CD4-positive, alpha-beta T cell treated with Interleukin-4 for 1 hour (primary cell): ENCODE data around the gene KRTAP4-11.
"Not testable (repeated sequence)": the region's sequence is repeated elsewhere in the genome, so short reads cannot be mapped to it uniquely, and the experiment has no call there.

Source experiments
- DNase-seq, 2 donors: peaks; one replicate each; pipeline ENCODE4 v3.0.0-alpha.2; 2020 to 2022

Gene KRTAP4-11

DNA sequence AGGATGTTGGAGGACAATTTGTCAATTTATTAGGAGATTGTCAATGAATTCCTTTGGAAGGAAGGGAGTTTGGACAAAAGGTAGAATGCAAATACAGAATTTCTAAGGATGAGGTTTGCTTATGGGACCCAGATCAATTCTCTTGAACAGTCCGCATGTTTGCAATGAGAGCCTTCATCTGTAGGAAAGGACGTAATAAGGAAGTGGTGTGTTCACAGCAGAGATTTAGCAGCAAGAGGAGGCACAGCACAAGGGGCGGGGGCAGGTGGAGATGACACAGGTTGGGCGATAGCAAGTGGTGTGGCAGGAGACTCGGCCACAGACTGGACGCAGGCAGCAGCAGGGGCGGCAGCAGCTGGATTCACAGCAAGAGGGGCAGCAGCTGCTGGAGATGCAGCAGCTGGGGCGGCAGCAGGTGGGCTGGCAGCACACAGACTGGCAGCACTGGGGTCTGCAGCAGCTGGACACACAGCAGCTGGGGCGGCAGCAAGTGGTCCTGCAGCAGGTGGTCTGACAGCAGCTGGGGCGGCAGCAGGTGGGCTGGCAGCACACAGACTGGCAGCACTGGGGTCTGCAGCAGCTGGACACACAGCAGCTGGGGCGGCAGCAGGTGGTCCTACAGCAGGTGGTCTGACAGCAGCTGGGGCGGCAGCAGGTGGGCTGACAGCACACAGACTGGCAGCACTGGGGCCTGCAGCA is 5.3 kb upstream of the KRTAP4-11 start:
- DNase-seq, result peak in 1 of 2 donors; percentile 4

DNA sequence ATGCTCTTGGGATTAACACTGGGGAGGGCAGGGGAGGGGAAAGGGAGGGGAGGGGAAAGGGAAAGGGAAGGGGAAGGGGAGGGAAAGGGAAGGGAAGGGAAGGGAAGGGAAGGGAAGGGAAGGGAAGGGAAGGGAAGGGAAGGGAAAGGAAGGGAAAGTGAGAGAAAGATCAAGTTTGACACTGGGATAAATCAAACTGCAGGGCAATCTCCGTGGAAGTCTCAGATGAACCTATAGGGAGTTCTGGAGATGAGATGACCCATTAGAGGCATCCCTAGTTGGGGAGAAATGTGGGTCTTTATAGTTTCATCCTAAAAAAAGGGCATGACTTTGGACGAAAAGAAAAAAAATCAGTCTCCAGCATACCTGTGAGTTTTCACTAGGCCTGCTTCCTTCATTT is 3.6 kb upstream of the KRTAP4-11 start:
- no peak for DNase-seq

DNA sequence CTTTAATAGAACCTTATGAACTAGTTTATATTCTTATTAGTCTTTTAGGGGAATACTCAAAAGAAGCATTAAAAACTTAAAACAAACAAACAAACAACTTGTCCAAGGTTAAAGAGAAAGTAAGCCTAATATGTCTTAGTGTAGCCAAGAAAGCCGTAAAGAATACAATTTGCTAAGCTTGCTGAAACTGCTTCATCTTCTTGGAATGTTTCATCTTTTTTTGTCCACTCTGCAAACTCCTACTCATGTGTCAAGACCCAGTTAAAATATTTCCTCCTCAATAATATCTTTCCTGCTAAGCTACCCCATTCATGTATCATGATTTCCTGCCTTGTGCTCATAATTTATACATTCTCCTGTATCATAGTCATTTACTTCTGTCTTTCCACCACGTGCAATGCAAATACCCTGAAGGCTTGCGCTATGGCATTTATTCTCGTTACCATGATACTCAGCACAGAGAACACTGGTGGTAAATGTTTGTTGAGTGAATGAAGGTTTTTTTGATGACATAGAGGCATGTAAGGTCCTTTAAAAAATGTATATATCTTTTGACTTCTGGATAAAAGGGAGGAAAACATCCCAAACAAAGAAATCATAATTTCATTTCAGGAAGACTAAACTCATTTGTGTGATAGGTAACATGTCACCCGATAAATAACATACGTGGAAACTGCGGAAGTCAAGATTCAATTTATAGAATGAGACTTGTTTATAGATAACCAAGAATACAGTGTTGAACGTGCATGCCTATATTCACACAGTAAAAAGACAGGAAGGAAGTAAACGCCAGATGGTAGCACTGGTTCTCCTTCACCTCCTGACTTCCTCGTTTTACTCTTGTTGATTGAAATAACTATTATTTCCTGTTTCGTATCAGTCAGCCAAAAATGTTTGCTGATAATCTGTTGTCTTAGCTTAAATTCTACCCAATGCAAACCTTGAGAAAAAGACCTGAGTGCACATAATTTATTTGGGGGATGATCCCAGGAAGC is 1.8 kb upstream of the KRTAP4-11 start:
- DNase-seq, result peak; percentile 26 to 34

DNA sequence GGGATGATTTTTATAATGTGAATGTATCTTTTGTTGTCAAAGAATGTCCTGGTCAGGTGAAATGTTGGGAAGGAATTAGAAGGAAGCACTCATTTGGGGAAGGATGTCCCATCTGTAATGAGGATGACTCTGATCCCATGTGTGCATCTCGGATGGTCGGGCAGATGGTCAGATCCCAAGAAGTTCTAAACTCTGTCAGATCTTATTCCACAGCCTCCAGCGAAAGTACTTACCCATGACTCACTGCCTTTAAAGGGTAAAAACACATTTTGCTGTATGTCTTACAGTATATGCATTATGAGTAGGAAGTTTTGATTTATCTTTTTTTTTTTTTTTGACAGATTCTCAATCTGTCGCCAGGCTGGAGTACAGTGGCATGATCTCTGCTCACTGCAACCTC is 548 bp upstream of the KRTAP4-11 start:
- DNase-seq, result no peak

DNA sequence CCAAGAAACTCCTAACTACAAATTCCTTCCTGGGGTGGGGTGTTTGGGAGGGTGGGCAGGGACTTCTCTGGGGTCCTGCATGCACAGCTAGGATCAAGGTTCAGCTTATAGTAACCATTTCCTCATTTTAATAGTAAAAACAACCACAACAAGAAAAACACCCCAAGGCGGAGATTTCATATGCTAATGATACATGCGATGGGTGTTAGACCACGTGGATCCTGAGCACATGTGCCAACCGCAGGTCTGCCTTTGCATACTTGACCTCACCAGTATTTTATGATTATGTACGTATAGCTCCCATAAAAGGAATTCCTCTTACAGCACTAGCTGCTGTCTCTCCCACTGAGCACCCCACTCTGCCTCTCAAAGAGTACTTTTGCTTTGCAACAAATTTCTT is 1.9 kb downstream of the KRTAP4-11 start:
- peak in 1 of 2 donors; percentile 43 for DNase-seq

DNA sequence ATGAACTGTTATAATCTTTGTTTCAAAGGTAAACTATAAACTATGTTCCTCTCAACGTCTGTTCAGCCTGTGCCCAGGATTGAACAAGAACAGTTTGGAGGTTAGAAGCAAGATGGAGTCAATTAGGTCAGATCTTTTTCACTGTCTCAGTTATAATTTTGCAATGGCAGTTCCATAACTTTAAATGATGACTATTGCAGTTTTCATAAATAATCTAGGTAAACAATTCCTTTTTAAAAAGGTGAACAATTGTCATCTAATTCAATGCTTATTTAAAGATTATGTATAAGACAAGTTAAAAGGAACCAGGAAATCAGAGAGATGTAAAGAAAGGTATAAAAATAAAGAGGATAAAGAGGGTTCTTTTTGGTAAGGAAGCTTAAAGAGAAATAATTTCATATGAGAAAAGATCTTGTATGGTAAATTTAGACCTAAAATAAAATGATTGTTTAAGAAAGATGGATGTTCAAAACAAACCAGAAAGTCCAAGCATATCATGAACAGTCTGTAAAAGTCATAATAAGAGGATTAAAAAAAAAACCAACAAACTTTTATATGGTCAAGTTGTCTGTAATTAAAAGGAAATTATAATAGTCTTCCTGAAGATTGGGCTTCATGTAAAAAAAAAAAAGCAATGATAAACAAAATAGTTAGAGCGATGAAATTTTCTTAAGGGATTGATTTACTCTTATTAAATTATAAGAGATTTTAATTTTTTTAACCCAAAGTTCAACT is 6.9 kb downstream of the KRTAP4-11 start:
- DNase-seq, result no peak

DNA sequence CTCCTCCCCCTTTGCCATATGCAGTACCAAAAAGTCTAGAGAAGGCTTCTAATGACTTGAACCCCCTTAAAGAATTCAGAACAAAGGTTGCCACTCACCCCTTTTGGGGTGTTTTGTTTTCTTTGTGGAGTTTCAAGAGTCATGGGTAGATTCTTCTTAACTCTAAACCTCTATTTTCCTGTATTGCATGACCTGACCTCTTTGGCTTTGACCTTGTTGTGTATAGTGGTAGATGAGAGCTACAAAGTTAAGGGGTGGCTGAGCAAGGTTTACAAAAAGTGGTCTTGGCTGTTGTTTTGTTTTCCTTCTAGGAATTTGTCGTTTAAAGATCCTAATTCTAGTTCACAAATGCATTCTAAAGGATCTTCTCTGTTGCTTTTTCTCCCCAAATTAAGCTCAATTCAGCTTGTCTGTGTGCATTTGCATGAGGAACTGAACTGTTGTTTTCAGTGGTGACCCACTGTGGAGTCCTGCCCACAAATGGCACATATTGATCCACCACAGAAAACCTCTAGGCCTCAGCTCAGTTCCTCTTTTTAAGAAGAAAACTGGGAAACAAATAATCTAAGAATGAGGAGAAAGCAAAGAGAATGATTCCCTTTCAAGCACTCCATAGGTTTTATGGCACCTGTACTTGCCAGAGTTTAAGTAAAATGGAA is 9.3 kb downstream of the KRTAP4-11 start:
- DNase-seq, result not testable (repeated sequence)

DNA sequence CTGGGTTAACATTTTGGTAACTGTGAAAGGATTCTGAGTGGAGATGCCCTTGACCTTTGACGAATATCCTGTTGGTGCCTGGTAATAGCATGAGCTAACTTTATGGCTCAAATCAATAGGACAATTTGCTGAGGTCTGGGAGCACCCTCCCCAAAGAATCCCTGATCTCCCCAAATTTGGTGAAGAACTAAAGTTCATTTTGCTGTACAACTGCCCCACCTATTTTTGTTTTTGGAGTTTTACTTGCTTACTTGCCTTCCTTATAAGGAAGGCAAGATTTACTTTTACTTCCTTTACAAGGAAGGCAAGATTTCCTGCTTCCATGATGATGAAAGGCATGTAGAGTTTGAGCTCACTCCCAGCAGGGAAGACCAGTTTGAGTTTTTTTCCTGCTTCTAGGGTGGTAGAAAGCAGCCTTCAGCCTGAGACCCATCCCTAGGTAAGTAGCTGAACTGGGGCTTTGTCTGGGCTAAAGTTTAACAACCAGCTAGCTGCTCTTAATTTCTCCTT is 10.2 kb downstream of the KRTAP4-11 start:
- DNase-seq, result no peak

DNA sequence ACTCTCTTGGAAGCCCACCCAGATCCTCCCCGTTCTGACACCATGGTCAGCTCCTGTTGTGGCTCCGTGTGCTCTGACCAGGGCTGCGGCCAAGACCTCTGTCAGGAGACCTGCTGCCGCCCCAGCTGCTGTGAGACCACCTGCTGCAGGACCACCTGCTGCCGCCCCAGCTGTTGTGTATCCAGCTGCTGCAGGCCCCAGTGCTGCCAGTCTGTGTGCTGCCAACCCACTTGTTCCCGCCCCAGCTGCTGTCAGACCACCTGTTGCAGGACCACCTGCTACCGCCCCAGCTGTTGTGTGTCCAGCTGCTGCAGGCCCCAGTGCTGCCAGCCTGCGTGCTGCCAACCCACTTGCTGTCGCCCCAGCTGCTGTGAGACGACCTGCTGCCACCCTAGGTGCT is 12.8 kb downstream of the KRTAP4-11 start, which contains the start of gene KRTAP4-9:
Gene KRTAP4-9, plus strand, starts transcription at position 43 of the 400 bp plus-strand sequence. Its CDS starts 0 bp downstream, at position 43.
- DNase-seq, result not testable (repeated sequence)

DNA sequence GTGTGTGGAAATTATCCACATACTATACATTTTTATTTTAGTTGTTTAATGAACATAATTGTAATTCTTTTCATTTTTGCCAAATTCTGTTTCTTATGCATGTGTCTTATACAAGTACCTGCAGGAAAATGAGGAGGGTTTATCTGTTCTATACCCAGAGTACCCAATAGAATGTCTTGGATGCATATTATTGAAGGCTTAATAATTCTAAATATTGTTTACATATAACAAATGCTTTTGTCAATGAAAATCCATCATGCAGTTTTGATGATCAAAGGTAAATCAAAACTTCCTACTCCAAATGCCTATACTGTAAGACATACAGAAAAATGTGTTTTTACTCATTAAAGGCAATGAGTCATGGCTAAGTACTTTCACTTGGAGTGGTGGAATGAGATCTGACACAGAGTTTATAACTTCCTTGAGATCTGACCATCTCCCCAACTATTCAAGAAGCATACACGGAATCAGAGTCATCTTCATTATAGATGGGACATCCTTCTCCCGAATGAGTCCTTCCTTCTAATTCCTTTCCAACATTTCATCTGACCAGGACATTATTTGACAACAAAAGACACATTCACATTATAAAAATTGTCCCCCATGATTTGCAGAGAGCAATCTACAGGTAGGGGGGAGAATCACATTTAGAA is 13.7 kb downstream of the KRTAP4-11 start:
- DNase-seq, result not testable (repeated sequence)

DNA sequence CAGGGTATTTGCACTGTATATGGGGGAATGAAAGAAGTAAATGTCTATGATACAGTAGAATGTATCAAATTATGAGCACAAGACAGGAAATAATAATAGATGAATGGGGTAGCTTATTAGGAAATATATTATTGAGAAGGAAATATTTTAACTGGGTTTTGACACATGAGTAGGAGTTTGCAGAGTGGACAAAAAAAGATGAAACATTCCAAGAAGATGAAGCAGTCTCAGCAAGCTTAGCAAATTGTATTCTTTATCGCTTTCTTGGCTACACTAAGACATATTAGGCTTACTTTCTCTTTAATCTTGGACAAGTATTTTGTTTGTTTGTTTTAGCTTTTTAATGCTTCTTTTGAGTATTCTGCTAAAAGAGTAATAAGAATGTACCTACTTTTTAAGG is 14.3 kb downstream of the KRTAP4-11 start:
- no peak for DNase-seq

DNA sequence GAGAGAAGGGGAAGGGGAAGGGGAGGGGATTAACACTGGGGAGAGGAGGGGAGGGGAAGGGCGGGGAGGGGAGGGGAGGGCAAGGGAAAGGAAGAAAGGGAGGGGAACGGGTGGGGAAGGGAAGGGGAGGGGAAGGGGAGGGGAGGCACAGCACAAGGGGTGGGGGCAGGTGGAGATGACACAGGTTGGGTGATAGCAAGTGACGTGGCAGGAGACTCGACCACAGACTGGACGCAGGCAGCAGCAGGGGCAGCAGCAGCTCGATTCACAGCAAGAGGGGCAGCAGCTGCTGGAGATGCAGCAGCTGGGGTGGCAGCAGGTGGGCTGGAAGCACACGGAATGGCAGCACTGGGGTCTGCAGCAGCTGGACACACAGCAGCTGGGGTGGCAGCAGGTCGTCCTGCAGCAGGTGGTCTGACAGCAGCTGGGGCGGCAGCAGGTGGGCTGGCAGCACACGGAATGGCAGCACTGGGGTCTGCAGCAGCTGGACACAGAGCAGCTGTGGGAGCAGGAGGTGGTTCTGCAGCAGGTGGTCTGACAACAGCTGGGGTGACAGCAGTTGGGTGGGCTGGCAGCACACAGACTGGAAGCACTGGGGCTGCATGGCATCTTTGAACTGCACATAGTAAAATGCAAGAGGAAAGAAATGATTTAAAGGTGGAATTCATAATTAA is 16.4 kb downstream of the KRTAP4-11 start, which contains the start of gene KRTAP4-16:
Gene KRTAP4-16, minus strand, starts transcription at position 624 of the 674 bp plus-strand sequence. Its CDS starts 0 bp downstream, at position 624.
- DNase-seq, result no peak

DNA sequence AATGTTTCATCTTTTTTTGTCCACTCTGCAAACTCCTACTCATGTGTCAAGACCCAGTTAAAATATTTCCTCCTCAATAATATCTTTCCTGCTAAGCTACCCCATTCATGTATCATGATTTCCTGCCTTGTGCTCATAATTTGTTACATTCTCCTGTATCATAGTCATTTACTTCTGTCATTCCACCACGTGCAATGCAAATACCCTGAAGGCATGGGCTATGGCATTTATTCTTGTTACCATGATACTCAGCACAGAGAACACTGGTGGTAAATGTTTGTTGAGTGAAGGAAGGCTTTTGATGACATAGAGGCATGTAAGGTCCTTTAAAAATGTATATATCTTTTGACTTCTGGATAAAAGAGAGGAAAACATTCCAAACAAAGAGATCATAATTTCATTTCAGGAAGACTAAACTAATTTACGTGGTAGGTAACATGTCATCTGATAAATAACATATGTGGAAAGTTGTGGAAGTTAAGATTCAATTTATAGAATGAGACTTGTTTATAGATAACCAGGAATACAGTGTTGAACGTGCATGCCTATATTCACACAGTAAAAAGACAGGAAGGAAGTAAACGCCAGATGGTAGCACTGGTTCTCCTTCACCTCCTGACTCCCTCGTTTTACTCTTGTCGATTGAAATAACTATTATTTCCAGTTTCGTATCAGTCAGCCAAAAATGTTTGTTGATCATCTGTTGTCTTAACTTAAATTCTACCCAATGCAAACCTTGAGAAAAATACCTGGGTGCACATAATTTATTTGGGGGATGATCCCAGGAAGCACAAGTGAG is 18.3 kb downstream of the KRTAP4-11 start:
- not testable (repeated sequence) for DNase-seq

DNA sequence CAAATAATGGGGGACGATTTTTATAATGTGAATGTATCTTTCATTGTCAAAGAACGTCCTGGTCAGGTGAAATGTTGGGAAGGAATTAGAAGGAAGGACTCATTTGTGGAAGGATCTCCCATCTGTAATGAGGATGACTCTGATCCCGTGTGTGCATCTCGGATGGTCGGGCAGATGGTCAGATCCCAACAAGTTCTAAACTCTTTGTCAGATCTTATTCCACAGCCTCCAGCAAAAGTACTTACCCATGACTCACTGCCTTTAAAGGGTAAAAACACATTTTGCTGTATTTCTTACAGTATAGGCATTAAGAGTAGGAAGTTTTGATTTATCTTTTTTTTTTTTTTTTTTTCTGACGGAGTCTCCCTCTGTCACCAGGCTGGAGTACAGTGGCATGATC is 19.7 kb downstream of the KRTAP4-11 start:
- no peak for DNase-seq

DNA sequence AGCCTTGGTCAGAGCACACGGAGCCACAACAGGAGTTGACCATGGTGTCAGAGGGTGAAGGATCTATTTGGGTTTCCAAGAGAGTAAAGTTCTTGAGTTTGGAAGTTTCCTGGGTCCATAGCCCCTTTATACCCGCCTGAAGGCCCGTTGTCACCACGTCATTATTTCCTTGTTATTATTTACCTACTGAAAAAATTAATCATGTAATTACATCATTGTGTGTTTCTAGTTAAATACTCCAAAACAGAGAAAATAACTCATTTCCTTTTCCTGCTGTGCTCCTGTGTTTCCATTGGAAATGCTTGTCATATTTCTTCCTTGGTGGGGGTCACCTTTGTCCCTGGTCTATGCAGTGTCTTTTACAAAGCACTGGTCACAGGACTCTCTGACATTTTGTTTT is 20.1 kb downstream of the KRTAP4-11 start, which contains the start of gene KRTAP4-8:
Gene KRTAP4-8, minus strand, starts transcription at position 101 of the 400 bp plus-strand sequence. Its CDS starts 58 bp downstream, at position 43.
- DNase-seq, result no peak

DNA sequence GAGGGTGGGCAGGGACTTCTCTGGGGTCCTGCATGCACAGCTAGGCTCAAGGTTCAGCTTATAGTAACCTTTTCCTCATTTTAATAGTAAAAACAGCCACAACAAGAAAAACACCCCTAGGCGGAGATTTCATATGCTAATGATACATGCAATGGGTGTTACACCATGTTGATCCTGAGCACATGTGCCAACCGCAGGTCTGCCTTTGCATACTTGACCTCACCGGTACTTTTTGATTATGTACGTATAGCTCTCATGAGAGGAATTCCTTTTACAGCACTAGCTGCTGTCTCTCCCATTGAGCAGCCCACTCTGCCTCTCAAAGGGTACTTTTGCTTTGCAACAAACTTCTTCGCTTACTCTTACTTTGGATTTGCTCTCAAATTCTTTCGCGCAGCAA is 22.1 kb downstream of the KRTAP4-11 start:
- no peak for DNase-seq

DNA sequence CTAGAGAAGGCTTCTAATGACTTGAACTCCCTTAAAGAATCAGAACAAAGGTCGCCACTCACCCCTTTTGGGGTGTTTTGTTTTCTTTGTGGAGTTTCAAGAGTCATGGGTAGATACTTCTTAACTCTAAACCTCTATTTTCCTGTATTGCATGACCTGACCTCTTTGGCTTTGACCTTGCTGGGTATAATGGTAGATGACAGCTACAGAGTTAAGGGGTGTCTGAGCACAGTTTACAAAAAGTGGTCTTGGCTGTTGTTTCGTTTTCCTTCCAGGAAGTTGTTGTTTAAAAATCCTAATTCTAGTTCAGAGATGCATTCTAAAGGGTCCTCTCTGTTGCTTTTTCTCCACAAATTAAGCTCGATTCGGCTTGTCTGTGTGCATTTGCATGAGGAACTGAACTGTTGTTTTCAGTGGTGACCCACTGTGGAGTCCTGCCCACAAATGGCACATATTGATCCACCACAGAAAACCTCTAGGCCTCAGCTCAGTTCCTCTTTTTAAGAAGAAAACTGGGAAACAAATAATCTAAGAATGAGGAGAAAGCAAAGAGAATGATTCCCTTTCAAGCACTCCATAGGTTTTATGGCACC is 29.3 kb downstream of the KRTAP4-11 start:
- not testable (repeated sequence) for DNase-seq

DNA sequence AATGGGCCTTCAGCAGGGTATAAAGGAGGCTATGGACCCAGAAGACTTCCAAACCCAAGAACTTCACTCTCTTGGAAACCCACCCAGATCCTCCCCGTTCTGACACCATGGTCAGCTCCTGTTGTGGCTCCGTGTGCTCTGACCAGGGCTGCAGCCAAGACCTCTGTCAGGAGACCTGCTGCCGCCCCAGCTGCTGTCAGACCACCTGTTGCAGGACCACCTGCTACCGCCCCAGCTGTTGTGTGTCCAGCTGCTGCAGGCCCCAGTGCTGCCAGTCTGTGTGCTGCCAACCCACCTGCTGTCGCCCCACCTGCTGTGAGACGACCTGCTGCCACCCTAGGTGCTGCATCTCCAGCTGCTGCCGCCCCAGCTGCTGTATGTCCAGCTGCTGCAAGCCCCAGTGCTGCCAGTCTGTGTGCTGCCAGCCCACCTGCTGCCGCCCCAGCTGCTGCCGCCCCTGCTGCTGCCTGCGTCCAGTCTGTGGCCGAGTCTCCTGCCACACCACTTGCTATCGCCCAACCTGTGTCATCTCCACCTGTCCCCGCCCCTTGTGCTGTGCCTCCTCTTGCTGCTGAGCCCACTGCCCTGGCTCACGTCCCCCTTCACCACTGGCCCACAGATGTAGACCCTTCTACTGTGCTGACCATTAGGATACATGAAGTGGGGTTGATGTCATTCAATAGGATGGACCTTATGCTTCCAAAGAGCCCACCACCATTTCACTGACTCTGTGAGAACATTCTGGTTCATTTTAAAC is 33.9 kb downstream of the KRTAP4-11 start, which contains the start of gene KRTAP4-7:
Gene KRTAP4-7, plus strand, starts transcription at position 51 of the 757 bp plus-strand sequence. Its CDS starts 57 bp downstream, at position 108.
- not testable (repeated sequence) for DNase-seq
